Raji (cell line): ENCODE measurements around the gene LSMEM2.

ENCODE experiments used
- POLR2A ChIP-seq: IDR thresholded peaks from 2 replicates; pipeline ENCODE4 v1.6.1; 2011; ENCODE audit warnings: low read depth, low read length, control low read depth; ENCODE audit not compliant: insufficient read depth

The LSMEM2 gene

DNA sequence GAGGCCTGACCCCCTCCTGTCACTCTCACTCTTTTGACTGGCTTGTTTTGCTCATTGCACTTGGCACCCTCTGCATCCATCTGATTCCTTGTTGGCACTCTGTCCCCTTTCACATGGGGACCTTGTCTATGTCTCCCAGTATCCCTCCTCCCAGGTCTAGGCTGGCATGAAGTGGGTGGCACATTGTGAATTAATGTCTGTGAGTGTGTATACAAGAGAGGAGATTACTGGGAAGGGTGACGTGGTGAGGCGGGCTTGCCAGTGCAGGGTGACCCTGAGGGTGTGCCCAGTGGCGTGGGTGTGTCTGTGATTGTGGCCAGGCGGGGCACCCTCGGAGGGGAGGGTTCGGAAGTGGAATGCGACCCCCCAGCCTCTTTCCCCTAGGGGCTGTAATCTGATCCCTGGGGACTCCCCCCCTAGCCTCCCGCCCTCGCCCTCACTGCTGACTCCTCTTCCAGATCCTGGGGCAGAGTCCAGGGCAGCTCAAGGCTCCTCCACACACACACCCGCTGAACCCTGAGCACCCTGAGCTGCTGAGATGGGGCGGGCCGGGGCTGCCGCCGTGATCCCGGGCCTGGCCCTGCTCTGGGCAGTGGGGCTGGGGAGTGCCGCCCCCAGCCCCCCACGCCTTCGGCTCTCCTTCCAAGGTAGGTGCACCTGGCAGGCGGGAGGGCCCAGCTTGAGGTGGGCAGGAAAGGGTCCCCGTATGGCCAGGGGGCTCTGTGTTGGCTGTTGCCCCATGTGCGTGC lies 10.0 kb upstream of the LSMEM2 start, which contains the start of gene SEMA3B:
SEMA3B (plus strand) TSS at position 445 of the 749 bp plus-strand sequence; CDS start at position 539, 94 bp downstream.
- no peak for TF ChIP-seq POLR2A

GRCh38 chr3:50269460-50269859 lies 9.4 kb upstream of the LSMEM2 start:
- no peak for TF ChIP-seq POLR2A

DNA sequence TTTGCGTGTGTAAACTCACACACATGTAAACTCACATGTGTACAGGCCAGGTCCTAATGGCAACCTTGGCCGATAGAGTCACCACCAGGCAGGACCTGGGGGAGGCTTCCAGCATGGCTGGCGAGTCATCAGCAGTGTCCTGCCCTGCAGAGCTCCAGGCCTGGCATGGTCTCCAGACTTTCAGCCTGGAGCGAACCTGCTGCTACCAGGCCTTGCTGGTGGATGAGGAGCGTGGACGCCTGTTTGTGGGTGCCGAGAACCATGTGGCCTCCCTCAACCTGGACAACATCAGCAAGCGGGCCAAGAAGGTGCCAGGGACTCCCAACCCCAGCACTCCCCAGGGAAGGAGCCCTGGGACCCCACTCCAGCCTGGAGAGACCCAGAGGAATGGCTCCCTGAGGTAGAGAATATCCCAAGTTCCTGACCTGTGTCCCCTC lies 8.9 kb upstream of the LSMEM2 start:
- TF ChIP-seq POLR2A = no peak

GRCh38 chr3:50270422-50271224 lies 8.3 kb upstream of the LSMEM2 start:
- TF ChIP-seq POLR2A = no peak

GRCh38 chr3:50271314-50271936 lies 7.5 kb upstream of the LSMEM2 start:
- no peak for TF ChIP-seq POLR2A

- no peak for TF ChIP-seq POLR2A
Observed at GRCh38 chr3:50272911-50273688, 5.8 kb upstream of the LSMEM2 start.

DNA sequence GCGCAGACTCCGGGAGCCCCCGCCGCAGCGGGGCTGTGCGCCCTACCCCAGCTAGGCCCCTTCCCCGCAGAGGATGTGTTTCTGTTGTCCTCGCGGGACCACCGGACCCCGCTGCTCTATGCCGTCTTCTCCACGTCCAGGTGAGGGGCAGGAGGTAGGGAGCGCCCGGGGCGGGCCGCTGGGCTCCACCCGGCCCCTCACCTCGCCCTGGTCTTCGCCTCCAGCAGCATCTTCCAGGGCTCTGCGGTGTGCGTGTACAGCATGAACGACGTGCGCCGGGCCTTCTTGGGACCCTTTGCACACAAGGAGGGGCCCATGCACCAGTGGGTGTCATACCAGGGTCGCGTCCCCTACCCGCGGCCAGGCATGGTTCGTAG lies 5.2 kb upstream of the LSMEM2 start:
- TF ChIP-seq POLR2A = no peak

DNA sequence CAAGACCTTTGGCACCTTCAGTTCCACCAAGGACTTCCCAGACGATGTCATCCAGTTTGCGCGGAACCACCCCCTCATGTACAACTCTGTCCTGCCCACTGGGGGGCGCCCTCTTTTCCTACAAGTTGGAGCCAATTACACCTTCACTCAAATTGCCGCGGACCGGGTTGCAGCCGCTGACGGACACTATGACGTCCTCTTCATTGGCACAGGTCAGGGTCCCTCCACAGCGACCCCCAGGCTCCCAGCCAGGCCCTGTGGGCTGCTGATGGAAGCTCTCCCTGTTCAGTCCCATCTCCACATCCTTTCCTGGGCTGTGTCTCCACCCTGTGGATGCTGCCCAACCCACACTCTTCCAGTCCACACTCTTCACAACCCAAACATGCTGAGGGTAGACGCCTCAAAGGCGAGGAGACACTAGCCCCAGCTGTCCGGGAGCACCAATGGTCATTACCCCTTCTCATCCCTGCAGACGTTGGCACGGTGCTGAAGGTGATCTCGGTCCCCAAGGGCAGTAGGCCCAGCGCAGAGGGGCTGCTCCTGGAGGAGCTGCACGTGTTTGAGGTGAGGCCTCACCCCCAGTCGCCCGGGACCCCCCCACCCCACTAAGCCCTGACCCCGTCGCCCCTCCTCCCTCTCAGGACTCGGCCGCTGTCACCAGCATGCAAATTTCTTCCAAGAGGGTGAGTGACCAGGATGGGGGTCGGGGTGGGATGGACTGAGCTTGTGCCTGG lies 4.3 kb upstream of the LSMEM2 start:
- TF ChIP-seq POLR2A = no peak

DNA sequence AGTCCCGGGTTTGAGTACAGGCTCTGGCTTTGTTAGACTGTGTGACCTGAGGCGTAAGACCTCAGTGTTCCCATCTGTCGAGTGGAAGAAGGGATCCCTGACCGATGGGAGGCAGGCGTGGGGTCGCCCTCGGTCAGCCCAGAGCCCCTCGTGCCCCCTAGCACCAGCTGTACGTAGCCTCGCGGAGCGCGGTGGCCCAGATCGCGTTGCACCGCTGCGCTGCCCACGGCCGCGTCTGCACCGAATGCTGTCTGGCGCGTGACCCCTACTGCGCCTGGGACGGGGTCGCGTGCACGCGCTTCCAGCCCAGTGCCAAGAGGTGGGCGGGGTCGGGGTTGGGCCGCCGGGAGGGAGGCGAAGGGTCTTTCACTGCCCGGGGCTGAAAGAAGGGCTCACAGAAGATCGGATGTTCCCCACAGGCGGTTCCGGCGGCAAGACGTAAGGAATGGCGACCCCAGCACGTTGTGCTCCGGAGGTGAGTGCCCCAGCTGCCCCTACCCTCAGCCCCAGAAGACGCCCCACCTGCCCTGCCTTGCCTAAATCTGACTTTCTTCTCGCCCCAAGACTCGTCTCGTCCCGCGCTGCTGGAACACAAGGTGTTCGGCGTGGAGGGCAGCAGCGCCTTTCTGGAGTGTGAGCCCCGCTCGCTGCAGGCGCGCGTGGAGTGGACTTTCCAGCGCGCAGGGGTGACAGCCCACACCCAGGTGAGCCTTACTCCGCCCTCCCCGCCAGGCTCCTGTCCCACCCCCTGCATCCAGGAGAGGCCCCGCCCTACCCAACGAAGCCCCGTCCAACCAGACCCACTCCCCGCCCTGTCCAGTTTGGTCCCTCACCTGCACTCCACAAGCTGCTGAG lies 3.5 kb upstream of the LSMEM2 start:
- TF ChIP-seq POLR2A = no peak

DNA sequence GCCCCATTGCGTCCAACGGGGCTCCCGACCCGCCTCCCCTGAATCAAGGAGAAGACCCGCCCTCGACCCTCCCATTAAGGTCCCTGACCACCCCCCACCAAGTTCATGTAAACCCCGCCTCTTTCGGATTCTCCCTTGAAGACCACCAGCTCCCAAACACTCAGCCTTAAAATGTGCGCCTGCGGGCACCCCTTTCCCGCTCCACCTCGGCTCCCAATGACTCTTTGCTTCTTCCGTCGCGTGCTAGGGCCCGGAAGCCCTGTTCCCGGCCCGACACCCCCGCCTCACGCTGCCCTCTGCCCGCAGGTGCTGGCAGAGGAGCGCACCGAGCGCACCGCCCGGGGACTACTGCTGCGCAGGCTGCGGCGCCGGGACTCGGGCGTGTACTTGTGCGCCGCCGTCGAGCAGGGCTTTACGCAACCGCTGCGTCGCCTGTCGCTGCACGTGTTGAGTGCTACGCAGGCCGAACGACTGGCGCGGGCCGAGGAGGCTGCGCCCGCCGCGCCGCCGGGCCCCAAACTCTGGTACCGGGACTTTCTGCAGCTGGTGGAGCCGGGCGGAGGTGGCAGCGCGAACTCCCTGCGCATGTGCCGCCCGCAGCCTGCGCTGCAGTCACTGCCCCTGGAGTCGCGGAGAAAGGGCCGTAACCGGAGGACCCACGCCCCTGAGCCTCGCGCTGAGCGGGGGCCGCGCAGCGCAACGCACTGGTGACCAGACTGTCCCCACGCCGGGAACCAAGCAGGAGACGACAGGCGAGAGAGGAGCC lies 2.7 kb upstream of the LSMEM2 start:
- no peak for TF ChIP-seq POLR2A

- TF ChIP-seq POLR2A = no peak
Observed at GRCh38 chr3:50276762-50277101, 2.2 kb upstream of the LSMEM2 start.

GRCh38 chr3:50278123-50278879 lies 586 bp upstream of the LSMEM2 start:
- no peak for TF ChIP-seq POLR2A
